Central memory CD4-positive, alpha-beta T cell (primary cell): Measurements from ENCODE around the gene YJU2.
"Not testable (repeated sequence)": the region's sequence is repeated elsewhere in the genome, so short reads cannot be mapped to it uniquely, and the experiment has no call there.

ENCODE experiments used
- DNase-seq: peaks from one replicate; pipeline ENCODE4 v3.0.0; 2022
- total RNA-seq, 3 experiments: gene quantifications; one replicate each; lab custom pipeline; 2026; lab: John Stamatoyannopoulos, UW

Gene YJU2
- total RNA-seq, result 32.4 to 49.6 (median 35.3) reads per million in 3 experiments

DNA sequence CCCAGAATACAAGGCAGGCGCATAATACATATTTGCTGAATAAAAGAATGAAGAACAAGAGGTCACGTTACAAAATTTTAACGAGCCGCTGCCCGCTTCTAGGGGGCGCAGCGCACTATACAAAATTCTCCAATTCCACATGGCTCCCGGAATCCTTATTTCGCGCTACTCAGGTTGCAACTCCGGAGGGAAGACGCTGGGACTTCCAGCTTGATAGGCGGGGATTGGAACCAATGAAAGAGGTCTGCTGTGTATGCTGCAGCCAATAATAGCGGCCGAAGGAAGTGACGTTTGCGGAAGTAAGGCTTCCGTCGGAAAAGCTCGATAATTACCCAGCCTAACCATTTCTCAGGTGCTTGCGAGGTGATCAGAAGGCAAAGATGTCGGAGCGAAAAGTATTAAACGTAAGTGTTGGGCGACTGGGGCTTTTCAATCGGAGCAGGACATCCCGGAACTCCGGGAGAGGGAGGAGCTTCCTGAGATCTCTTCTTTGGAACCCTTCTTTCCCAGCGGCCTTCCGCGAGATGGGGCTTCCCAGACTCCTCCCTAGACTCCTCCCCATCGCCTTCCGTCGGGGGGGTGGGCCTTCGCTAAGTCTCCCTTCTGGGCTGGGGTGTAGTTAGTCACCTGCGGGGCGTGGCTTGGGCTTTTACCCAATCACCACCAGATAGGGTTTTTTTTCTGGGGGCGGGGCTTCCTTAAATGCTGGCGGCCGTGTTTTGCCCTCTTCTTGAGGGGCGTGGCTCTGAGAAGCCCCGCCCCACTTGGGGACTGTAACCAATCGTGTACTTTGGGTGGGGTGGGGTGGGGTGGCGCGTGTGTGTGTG lies at the start of gene YJU2:
TSS of gene YJU2 (plus strand) at position 314 of the 827 bp plus-strand sequence. CDS start at position 381, 67 bp downstream.
- DNase-seq, result peak; percentile 99

DNA sequence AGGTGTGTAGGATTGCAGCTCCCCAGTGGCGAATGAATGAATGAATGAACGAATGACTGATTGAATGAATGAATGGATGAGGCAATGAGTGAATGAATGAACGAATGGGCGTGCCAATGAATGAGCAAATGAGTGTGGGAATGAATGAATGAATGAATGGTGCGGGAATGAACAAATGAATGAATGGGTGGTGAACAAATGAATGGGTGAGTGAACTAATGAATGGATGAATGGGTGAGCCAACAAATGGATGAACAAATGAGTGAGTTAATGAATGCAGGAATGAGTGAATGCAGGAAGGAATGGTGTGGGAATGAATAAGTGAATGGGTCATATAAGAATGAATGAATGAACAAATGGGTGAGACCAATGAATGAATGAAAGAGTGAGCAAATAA lies 49.7 kb upstream of the YJU2 start:
- DNase-seq, result no peak

DNA sequence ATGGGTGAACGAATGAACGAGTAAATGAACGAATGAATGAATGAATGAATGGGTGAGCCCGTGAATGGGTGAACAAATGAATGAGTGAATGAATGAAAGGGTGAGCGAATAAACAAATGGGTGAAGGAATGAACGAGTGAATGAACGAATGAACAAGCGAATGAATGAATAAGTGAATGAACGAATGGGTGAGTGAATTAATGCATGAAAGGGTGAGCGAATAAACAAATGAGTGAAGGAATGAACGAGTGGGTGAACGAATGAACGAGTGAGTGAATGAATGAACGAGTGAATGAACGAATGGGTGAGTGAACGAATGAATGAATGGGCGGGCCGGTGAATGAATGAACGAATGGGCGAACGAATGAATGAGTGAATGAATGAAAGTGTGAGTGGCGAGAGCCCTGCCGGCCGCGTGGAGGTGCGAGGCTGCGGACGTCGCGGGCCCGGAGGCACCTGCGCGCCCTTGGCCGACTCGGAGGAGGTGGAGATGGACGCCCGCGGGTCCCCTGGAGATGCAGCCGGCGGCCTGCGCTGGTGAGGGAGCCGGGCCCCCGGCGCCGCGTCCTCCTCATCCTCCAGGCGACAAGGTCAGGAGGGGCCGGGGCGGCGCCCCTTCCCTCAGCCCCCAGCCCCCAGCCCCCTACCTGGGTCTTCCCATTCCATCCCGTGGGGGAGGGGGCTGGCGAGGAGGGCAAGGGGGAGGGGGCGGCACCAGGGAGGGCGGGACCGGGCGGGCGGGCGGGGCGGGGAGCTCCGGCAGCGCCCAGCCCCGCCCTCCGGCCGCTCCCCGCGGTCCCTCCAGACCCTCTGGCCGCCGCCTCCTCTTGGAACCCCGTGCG lies 49.0 kb upstream of the YJU2 start:
- no peak for DNase-seq

DNA sequence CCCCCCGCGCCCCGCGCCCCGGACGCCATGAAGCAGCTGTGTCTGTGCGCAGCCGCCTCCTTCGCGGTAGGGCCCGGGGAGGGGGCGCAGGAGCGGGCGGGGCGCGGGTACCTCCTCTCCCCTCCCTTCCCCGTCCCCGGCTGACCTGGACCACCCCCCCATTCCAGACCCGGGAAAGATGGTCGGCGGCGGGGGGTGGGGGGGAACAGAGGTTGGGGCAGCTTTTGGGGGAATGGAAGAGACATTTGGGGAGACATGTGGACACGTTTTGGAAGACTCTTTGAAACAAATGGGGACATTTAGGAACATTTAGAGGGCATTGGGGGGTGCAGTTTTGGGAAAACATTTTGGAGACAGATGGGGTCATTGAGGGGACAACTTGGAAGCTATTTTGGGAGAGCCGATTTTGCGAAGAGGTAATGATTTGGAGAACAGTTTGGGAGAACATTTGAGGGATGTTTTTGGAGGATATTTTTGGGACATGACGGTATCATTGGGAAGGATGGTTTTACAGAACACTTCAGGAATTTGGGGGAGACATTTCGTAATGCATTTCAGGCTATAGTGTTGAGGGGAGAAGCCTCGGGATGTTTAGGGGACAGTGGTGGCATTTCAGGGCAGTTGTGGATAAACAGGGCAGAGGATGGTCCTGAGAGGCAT lies 48.3 kb upstream of the YJU2 start:
- no peak for DNase-seq

DNA sequence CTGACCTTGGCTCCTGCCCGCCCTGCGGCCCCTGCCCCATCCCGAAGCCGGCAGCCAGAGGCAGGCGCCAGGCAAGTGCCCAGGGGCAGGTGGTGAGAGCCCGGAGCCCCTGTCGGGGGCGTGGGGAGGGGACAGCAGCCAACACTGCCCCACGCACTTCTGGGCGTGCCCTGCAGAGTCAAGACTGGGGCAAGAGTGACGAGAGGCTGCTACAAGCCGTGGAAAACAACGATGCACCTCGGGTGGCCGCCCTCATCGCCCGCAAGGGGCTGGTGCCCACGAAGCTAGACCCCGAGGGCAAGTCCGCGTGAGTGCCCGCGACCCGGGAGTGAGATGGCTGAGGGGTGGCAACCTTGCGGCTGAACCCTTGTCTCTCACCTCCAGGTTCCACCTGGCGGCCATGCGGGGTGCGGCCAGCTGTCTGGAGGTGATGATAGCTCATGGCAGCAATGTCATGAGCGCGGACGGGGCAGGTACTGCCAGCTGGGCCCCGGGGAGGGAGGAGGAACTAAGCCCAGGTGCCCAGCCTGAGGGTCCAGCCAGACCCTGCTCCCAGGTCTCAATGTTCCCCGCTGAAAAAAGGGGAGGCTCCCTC lies 47.1 kb upstream of the YJU2 start:
- no peak for DNase-seq

DNA sequence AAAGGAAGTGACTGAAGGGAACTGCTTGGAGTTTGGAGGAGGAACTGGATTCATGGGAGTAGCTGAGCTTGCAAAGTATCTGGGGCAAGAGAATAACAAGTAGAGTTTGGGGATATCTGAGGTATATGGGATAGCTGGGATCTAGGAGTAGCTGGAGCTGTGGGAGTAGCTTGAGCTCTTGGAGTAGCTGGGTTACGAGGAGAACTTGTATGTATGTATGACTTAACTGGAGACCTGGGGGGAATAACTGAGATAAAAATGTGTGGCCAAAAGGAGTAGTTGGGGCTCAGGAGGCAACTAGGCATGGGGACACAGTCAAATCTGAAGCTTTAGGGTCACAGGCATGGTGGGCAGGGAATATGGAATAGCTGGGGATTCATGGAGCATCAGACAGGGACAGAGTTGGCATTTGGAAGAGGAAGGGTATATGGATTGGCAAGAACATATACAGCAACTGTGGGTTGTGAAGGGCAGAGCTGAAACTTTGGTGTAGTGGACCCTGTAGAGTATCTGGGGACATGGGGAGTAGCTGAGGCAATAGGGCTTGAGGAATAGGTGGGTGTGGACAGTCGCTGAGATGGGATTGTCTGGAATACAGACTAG lies 45.8 kb upstream of the YJU2 start:
- DNase-seq, result no peak

DNA sequence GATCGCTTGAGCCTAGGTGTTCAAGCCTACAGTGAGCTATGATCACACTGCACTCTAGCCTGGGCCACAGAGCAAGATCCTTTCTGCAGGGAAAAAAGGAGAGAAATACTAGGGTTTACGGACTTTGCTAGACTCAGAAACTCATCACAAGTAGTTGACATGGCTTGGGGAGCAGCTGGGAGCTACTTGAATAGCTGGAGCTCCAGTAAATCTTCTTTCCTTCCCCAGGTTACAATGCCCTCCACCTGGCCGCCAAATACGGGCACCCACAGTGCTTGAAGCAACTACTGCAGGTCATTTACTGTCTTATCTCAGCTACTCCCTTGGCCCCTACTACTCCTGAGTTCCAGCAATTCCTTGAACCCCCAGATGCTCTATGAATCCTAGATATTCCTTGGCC lies 45.1 kb upstream of the YJU2 start:
- no peak for DNase-seq

DNA sequence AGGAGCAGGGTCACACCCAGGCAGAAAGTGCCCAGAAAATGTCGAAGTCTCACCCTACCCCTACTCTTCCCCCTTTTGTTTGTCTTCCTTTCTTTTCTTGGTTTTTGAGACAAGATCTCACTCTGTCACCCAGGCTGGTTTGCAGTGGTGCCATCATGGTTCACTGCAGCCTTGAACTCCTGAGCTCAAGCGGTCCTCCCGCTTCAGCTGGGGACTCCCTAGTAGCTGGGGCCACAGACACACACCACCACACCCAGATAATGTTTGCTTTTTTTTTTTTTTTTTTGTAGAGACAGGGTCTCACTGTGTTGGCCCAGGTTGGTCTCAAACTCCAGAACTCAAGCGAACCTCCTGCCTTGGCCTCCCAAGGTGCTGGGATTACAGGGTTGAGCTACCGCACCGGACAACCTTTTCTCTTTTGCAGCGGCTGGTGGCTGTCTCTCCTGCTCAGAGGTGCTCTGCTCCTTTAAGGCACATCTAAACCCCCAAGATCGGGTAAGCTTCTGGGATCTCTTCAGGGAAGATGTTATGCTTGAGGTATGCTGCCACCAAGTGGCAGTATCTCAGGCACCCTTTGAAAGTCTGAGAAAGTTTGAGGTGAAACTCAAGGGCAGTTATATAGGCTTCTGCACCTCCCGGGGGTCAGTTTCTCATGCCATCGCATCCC lies 39.9 kb upstream of the YJU2 start:
- no peak for DNase-seq

DNA sequence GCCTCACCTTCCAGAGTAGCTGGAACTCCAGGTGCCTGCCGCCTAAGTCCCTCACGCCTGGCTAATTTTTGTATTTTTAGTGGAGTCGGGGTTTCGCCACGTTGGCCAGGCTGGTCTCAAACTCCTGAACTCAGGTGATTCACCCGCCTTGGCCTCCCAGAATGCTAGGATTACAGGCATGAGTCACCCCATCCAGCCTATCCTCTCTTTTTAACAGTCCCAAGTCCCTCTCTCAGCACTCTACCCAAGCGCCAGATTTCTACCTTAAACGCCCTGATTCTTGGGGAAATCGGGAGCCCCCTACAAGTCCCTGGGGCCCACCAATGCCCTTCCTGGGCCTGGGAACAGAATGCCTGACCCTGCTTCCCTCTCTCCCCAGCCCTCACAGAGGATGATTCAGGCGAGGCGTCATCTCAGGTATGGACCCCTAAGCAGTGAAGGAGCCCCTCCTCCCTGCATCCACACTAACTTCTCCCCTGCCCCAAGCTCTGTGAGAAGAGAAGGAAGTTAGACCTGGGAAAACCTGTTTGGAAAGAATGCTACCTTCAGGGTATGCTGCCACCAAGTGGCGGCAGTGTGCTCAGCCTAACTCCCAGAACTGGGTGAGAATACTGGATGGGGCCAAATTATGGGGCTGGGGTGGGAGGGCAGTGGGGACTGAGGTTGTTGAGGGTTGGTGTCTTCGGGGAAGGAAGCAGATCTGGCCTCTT lies 38.3 kb upstream of the YJU2 start:
- DNase-seq, result no peak

DNA sequence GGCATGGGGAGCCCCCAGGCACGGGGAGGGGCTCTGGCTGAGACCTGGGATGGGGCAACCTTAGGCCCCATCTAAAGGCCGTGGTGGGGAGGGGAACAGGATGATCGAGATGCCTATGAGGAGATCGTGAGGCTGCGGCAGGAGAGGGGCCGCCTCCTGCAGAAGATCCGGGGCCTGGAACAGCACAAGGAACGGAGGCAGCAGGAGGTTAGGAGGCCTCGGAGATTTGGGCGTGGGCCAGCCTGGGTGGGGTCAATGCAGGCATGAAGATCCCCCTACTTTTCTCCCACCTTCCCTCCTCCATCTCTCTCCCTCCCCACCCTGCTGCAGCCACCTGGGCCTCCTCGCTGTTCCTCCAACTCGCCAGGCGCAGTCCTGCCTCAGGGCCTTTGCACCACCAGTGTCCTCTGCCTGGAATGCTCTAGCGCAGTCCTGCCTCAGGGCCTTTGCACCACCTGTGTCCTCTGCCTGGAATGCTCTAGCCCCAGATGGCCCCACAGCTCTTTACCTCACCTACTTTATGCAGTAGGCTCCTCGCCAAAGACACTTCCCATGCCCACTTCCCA lies 36.6 kb upstream of the YJU2 start:
- no peak for DNase-seq

DNA sequence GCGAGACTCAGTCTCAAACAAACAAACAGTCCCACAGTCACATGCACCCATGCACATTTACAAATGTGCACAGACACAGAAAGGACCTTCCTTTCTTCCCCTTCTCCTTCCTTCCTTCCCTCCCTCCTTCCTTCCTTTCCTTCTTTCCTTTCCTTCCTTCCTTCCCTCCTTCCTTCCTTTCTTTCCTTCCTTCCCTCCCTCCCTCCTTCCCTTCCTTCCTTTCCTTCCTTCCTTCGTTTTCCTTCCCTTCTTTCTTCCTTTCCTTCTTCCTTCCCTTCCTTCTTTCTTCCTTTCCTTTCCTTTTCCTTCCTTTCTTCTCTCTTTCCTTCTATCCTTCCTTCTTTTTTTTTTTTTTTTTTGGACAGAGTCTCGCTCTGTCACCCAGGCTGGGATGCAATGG lies 33.8 kb upstream of the YJU2 start:
- DNase-seq, result no peak

DNA sequence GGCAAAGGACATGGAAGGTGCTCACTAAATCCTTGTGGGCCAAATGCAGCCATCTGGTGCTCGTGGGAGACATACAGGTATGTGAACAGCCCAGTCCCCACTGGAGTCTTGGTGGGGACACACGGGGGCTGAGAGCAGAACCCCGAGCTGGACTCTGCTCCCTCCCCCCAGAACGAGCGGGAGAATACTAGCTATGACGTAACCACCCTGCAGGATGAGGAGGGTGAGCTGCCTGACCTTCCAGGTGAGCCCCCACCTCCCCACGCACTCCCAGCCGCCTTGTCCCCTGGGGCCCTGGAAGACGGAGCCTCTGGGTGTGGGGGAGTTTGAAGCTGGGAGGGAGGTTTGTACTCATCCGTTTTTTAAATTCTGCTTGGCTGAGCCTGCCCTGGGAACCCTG lies 31.1 kb upstream of the YJU2 start:
- DNase-seq, result no peak

DNA sequence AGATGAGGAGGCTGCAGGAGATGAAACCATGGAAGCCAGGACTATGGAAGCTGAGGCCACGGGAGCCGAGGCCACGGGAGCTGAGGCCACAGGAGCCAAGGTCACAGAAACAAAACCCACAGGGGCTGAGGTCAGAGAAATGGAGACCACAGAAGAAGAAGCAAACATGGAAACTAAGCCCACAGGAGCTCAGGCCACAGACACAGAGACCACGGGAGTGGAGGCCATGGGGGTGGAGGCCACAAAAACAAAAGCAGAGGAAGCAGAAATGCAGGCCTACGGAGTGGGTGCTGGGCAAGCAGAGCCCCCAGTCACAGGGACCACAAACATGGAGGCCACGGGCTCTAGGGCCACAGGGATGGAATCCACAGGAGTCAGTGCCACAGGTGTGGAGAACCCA lies 30.0 kb upstream of the YJU2 start:
- DNase-seq, result no peak

DNA sequence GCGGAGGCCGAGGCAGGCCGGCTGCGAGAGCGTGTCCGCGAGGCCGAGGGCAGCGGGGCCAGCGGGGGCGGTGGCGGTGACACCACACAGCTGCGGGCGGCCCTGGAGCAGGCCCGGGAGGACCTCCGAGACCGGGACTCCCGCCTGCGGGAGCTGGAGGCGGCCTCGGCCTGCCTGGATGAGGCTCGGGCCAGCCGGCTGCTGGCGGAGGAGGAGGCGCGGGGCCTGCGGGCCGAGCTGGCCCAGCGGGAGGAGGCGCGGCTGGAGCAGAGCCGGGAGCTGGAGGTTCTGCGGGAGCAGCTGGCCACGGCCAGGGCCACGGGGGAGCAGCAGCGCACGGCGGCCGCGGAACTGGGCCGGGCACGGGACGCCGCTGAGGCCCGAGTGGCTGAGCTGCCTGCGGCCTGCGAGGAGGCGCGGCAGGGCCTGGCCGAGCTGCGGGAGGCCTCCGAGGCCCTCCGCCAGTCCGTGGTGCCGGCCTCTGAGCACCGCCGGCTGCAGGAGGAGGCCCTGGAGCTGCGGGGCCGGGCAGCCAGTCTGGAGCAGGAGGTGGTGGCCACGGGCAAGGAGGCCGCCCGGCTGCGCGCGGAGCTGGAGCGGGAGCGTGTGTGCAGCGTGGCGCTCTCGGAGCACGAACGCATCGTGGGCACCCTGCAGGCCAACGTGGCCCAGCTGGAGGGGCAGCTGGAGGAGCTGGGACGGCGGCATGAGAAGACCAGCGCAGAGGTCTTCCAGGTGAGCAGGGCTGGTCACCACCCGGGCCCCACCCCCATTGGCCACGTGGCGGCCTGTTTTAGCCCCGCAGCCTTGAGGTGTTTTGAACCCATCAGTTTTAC lies 29.2 kb upstream of the YJU2 start:
- no peak for DNase-seq

DNA sequence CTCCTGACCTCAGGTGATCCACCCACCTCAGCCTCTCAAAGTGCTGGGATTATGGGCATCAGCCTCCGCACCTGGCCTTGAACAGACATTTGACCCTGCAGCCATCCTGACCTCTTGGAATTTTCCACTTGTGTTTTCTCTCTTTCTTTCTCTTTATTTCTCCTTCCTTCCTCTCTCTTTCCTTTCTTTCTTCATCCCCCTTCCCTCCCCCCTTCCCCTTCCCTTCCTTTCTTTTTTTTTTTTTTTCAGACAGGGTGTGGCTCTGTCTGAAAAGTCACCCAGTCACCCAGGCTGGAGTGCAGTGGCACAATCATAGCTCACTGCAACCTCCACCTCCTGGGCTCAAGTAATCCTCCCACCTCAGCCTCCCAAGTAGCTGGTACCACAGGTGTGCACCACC lies 28.4 kb upstream of the YJU2 start:
- not testable (repeated sequence) for DNase-seq

DNA sequence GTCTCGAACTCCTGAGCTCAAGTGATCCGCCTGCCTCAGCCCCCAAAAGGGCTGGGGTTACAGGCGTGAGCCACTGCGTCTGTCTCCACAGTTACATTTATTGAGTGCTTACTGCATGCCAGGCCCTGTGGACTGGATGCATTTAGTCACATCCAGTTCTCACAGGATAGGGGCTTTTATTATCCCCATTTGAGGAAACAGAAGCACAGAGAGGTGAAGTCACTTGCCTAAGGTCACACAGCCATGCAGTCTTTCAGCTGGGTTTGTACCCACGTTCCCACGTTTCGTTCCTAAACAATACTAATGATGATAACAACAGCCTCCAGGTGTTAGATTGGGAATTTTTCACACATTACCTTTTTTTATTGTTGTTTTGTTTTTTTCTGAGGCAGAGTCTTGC lies 26.7 kb upstream of the YJU2 start:
- no peak for DNase-seq

DNA sequence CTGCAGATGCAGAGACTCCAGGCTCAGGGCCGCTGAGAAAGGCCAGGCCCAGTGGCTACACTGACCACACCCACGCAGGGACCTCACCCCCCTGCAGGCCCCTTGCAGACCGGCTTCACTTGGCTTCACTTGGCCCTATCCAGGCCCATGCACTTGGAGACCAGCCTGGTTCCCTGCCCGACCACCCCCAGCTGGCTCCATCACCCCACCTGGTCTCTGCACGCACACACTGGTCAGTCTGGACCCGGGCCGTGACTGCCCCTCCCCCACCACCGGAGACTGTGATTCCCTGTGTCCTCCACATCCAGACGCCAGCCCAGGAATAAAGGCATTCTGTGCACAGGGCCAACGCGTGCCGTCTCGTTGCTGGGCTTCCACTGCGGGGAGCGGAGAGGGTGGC lies 22.4 kb upstream of the YJU2 start:
- DNase-seq, result no peak

DNA sequence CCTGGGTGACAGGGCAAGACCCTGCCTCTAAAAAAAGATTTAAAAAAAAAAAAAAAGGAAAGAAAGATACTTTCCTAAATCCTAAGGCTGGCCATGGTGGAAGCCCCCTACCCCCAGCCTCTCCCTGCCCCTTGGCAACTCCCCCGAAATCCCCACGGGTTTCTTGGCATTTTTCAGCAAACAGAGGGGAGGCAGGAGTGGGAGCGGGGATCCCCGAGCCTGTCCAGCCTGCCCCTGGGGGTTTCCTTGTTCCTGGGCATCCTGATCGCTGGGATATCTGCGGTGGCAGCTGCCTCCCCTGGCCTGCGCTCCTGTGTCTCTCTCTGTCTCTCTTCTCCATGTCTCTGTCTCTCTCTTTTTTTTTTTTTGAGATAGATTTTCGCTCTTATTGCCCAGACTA lies 21.0 kb upstream of the YJU2 start:
- DNase-seq, result no peak

DNA sequence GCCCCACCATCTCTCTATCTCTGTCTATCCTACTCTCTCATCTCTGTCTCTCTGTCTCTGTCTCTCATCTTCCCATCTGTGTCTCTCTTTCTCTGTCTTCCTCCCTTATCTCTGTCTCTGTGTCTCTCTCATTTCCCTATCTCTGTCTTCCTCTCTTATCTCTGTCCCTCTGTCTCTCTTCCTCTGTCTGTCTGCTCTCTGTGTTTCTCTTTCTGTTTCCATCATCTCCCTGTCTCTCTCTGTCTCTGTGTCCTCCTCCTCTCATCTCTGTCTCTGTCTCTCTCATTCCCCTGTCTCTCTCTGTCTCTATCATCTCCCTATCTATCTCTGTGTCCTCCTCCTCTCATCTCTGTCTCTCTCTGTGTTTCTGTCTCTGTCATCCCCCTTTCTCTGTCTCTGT lies 19.1 kb upstream of the YJU2 start:
- no peak for DNase-seq

DNA sequence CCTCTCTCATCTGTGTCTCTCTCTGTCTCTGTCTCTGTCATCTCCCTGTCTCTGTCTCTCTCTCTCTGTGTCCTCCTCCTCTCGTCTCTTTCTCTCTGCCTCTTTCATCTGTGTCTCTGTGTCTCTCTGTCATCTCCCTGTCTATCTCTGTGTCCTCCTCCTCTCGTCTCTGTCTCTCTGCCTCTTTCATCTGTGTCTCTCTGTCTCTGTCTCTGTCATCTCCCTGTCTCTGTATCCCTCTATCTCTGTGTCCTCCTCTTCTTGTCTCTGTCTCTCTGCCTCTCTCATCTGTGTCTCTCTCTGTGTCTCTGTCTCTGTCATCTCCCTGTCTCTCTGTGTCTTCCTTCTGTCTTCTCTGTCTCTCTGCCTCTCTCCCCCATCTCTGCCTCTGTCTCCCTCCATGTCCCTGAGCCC lies 18.1 kb upstream of the YJU2 start:
- no peak for DNase-seq
